ENCODE data around the gene GLT1D1.

GLT1D1 gene

DNA sequence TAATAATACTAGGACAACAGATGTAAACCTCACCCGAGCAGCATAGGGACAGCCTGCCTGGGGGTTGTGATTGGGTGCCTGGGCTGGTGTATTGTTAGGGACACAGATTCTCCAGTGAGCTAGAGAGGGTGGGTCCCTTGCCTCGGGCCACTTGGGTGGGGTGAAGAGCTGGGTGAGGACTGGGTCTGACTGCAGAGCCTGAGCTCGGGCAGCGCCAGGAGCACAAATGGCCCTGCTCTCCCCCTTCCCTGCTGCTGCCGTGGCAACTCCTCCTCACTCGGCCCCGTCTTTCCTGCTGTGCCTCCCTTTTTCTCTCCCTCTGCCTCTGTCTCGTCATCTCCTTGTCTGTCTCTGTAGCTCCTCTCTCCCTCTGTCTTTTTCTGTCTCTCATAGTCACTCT, 115.4 kb downstream of the GLT1D1 start:
- TF ChIP-seq, protein P1, sequence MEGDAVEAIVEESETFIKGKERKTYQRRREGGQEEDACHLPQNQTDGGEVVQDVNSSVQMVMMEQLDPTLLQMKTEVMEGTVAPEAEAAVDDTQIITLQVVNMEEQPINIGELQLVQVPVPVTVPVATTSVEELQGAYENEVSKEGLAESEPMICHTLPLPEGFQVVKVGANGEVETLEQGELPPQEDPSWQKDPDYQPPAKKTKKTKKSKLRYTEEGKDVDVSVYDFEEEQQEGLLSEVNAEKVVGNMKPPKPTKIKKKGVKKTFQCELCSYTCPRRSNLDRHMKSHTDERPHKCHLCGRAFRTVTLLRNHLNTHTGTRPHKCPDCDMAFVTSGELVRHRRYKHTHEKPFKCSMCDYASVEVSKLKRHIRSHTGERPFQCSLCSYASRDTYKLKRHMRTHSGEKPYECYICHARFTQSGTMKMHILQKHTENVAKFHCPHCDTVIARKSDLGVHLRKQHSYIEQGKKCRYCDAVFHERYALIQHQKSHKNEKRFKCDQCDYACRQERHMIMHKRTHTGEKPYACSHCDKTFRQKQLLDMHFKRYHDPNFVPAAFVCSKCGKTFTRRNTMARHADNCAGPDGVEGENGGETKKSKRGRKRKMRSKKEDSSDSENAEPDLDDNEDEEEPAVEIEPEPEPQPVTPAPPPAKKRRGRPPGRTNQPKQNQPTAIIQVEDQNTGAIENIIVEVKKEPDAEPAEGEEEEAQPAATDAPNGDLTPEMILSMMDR (IDR thresholded peaks at IDR 0.05; ENCODE audit: low read depth, low read length, missing control alignments) = no peak
- no peak overlapping the region for H3K4me3 ChIP-seq (ENCODE audit: low read depth, low read length)
- DNase-seq (ENCODE audit: low read depth) = no peak
- in situ Hi-C loops (cut with HindIII; ENCODE audit: low sequenced_read_pairs) = no loop called here

DNA sequence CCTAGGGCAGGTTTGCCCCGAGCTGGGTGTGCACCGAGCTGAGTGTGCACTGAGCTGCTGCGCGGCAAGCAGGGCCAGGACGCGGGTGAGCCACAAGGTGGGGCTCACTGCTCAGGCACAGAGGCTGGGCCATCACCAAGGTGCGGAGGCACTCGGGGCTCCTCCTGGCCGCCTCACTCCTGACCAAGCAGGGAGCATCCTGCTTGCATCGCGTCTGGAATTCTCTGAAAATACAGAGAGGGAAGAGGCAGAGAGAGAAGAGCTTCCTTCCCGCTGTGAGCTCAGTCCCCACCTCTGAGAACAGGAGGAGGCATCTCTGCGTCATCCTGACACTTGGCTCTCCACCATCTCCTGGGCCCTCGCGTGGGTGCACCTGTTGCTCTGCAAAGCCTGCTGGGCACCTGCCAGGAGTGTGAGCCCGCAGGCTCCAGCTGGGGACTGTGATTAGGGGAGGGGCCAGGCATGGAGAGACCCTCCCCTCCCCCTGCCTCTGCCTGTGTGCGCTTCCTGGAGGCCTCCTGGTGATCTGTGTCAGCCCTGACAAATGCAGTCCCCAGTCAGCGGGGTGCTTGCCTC, 116.3 kb downstream of the GLT1D1 start:
- DNase-seq (ENCODE audit: low read depth) = no peak
- in situ Hi-C loops (cut with HindIII; ENCODE audit: low sequenced_read_pairs) = no loop called here
- H3K4me3 ChIP-seq (ENCODE audit: low read depth, low read length) = no peak overlapping the region
- TF ChIP-seq, protein P1 (IDR thresholded peaks at IDR 0.05; ENCODE audit: low read depth, low read length, missing control alignments) = peak; percentile 67

- no peak overlapping the region for H3K4me3 ChIP-seq (ENCODE audit: low read depth, low read length)
- in situ Hi-C loops (cut with HindIII; ENCODE audit: low sequenced_read_pairs) = no loop called here
- TF ChIP-seq, protein P1 (IDR thresholded peaks at IDR 0.05; ENCODE audit: low read depth, low read length, missing control alignments) = no peak
- DNase-seq (ENCODE audit: low read depth) = no peak
Observed at GRCh38 chr12:128970110-128970509, 116.8 kb downstream of the GLT1D1 start.

GRCh38 chr12:128970941-128971340, 117.7 kb downstream of the GLT1D1 start:
- TF ChIP-seq, protein P1 (IDR thresholded peaks at IDR 0.05; ENCODE audit: low read depth, low read length, missing control alignments) = no peak
- H3K4me3 ChIP-seq (ENCODE audit: low read depth, low read length) = no peak overlapping the region
- in situ Hi-C loops (cut with HindIII; ENCODE audit: low sequenced_read_pairs) = no loop called here
- DNase-seq (ENCODE audit: low read depth) = no peak

DNA sequence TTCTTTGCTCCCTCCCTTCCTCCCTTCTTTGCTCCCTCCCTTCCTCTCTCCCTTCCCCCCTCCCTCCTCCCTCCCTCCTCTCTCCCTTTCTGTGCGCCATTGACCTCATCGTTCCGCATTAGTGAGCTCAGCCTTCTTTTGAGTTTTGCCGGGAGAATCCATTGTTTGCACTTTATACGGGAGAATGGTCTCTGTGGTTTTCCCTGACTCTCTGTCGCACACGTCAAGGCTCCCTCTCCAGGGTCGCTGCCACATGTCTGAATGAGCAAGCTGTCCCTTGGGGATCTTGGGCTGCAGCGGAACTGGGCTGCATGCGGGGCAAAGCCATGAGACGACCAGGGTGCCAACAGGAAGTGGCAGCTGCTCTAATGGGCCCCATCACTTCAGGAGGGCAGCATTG, 118.5 kb downstream of the GLT1D1 start:
- in situ Hi-C loops (cut with HindIII; ENCODE audit: low sequenced_read_pairs) = no loop called here
- H3K4me3 ChIP-seq (ENCODE audit: low read depth, low read length) = no peak overlapping the region
- no peak for DNase-seq (ENCODE audit: low read depth)
- TF ChIP-seq, protein P1 (IDR thresholded peaks at IDR 0.05; ENCODE audit: low read depth, low read length, missing control alignments) = no peak

GRCh38 chr12:128973883-128974681, 120.8 kb downstream of the GLT1D1 start:
- no peak for DNase-seq (ENCODE audit: low read depth)
- in situ Hi-C loops (cut with HindIII; ENCODE audit: low sequenced_read_pairs) = no loop called here
- TF ChIP-seq, protein P1 (IDR thresholded peaks at IDR 0.05; ENCODE audit: low read depth, low read length, missing control alignments) = no peak
- H3K4me3 ChIP-seq (ENCODE audit: low read depth, low read length) = no peak overlapping the region
